Activated T-cell treated with anti-CD3 and anti-CD28 coated beads for 48 hours (primary cell): ENCODE data around the gene KIR3DL2.
"Not testable (repeated sequence)": the region's sequence is repeated elsewhere in the genome, so short reads cannot be mapped to it uniquely, and the experiment has no call there.

Experiments used
- DNase-seq: peaks from one replicate; pipeline ENCODE4 v3.0.0-alpha.2; 2020; ENCODE audit warnings: low read depth

KIR3DL2 gene

DNA sequence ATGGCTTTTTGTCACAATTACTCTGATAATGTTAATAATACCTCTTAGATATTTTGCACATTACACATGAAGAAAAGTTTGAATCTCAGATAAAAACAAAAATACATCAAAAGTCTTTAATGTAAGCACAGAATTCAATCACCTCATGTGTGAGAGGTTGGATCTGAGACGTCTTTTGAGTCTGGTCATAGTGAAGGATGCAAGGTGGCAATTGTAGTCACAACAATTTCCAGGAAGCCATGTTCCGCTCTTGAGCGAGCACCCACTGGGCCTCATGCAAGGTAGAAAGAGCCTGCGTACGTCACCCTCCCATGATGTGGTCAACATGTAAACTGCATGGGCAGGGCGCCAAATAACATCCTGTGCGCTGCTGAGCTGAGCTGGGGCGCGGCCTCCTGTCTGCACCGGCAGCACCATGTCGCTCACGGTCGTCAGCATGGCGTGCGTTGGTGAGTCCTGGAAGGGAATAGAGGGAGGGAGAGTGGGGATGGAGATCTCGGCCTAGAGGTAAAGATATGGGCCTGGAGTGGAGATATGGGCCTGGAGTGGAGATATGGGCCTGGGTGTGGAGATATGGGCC is at the start of gene KIR3DL2:
KIR3DL2 (plus strand) TSS at position 383 of the 580 bp plus-strand sequence; CDS start at position 416, 33 bp downstream.
- DNase-seq = not testable (repeated sequence)

DNA sequence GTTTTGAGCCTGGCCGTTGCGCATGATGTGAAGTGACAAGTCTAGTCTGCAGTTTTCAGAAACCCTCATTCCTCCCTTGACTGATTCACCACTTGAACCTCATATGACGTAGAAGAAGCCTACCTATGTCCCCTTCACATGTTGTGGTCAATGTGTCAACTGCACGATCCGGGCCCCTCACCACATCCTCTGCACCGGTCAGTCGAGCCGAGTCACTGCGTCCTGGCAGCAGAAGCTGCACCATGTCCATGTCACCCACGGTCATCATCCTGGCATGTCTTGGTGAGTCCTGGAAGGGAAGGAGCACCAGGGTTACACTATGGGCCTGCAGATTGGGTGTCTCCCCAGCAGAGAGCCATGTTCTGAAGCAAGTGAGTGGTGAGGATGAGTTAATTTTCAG is 46.8 kb upstream of the KIR3DL2 start, which contains the start of gene KIR2DL4:
KIR2DL4 (plus strand) TSS at position 201 of the 400 bp plus-strand sequence; CDS start at position 243, 42 bp downstream.
- no peak for DNase-seq

DNA sequence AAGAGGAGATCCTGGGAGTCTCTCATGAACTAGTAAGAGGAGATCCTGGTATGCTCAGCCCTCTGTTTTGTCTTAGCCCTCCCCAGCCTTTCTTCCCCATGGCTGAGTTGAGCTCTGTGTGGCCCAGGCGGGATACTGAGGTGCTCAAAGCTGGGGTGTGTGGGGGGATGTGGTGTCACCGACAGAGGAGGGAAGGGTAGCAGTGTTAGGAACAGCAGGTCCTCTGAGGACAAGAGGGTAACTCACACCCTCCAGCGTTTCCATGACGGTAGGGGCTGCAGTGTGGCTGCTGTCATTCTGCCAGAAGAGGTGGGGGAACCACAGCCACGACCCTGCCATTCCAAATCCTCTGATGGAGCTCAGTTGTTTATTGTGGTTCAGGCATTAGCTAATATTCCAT is 46.1 kb upstream of the KIR3DL2 start:
- no peak for DNase-seq

GRCh38 chr19:54804571-54804970 is 45.7 kb upstream of the KIR3DL2 start:
- DNase-seq = no peak

- DNase-seq = no peak
Observed at GRCh38 chr19:54805665-54806515, 44.4 kb upstream of the KIR3DL2 start.

GRCh38 chr19:54806516-54806838 is 43.8 kb upstream of the KIR3DL2 start:
- DNase-seq = no peak

DNA sequence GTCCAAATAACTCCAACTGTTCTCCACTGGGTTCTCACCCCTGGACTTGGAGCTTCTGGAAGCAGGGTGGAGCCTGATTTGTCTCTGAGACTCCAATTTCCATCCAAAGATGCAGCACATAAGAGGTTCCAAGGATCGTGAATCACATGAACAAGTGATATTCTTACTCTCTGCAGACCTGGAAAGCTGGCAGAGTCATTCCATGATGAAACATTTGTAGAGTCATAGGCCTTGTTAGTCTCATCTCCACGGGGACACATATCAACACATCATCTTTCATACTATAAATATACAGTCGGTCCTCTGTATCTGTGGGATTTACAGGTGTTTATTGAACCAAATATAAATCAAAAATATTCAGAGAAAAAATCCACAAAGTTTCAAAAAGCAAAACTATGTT is 35.7 kb upstream of the KIR3DL2 start:
- not testable (repeated sequence) for DNase-seq

GRCh38 chr19:54816251-54816650 is 34.0 kb upstream of the KIR3DL2 start, which contains the start of gene KIR3DL1:
KIR3DL1 (plus strand) TSS chr19:54816468.
- not testable (repeated sequence) for DNase-seq

DNA sequence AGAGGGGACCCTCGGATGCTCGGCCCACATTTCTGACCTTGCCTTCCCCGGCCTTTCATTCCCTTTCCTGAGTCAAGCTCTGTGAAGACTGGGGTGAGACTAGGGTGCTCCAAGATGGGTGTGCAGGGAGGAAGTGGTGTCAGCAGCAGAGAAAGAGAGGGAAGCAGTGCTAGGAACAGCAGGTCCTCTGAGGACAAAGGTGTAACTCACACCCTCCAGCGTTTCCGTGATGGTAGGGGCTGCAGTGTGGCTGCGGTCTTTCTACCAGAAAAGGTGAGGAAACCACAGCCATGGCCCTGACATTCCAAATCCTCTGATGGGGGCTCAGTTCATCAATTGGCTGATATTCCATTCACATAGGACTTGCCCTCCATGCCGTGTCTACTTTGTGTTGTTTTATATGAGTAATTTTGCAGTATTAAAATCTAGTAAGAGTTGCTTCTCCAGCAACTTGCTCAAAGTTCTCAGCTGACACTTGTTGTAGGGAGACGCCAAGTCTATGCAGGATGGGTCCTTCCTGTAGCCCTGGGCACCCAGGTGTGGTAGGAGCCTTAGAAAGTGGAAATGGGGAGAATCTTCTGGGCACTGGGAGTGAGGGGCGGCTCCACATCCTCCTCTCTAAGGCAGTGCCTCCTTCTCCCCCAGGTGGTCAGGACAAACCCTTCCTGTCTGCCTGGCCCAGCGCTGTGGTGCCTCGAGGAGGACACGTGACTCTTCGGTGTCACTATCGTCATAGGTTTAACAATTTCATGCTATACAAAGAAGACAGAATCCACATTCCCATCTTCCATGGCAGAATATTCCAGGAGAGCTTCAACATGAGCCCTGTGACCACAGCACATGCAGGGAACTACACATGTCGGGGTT is 32.3 kb upstream of the KIR3DL2 start:
- DNase-seq = no peak

- DNase-seq = not testable (repeated sequence)
Observed at GRCh38 chr19:54824416-54824815, 25.8 kb upstream of the KIR3DL2 start.

- not testable (repeated sequence) for DNase-seq
Observed at GRCh38 chr19:54825326-54825725, 24.9 kb upstream of the KIR3DL2 start.

GRCh38 chr19:54828064-54828463 is 22.2 kb upstream of the KIR3DL2 start:
- not testable (repeated sequence) for DNase-seq

GRCh38 chr19:54832496-54832895 is 17.7 kb upstream of the KIR3DL2 start, which contains the start of gene KIR2DS4:
KIR2DS4 (plus strand) TSS chr19:54832676.
- DNase-seq = not testable (repeated sequence)

DNA sequence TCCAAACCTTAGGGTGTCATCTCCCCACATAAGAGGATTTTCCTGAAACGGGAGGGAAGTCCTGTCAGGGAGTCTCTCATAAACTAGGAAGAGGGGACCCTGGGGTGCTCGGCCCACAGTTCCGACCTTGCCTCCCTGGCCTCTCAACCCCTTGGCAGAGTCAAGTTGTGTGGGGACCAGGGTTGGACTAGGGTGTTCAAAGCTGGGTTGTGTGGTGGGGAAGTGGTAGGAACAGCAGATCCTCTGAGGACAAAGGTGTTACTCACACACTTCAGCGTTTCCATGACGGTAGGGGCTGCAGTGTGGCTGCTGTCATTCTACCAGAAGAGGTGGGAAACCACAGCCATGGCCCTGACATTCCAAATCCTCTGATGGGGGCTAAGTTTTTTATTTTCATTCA is 15.1 kb upstream of the KIR3DL2 start:
- DNase-seq = not testable (repeated sequence)

GRCh38 chr19:54837522-54837921 is 12.7 kb upstream of the KIR3DL2 start:
- DNase-seq = not testable (repeated sequence)

DNA sequence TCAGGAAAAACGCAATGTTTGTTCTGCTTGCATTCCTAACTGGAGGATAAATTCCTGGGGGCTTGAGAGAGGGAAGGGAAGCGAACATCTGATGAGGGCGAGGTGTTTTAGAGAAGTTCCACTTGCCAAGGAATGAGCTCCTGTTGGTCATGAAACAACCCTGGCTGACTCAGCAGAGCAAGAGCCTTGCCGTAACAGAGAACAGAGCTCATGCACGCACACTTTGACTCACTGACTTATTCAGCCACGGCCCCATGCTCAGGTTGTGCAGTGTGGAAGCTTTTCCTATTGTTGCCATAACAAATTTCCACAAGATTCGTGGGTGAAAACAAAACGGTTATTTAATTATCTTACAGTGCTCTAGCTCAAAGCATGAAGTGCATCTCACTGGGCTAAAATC is 7.1 kb upstream of the KIR3DL2 start:
- DNase-seq = not testable (repeated sequence)

- DNase-seq = no peak
Observed at GRCh38 chr19:54850930-54851329, 687 bp downstream of the KIR3DL2 start.

GRCh38 chr19:54851353-54851752 is 1.1 kb downstream of the KIR3DL2 start:
- no peak for DNase-seq

GRCh38 chr19:54855241-54855640 is 5.0 kb downstream of the KIR3DL2 start:
- DNase-seq = not testable (repeated sequence)

- not testable (repeated sequence) for DNase-seq
Observed at GRCh38 chr19:54858476-54858875, 8.2 kb downstream of the KIR3DL2 start.

DNA sequence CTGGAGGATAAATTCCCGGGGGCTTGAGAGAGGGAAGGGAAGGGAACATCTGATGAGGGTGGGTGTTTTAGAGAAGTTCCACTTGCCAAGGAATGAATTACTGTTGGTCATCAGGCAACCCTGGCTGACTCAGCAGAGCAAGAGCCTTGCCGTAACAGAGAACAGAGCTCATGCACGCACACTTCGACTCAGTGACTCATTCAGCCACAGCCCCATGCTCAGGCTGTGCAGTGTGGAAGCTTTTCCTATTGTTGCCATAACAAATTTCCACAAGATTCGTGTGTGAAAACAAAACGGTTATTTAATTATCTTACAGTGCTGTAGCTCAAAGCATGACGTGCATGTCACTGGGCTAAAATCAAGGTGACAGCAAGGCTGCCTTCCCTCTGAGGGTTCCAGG is 9.2 kb downstream of the KIR3DL2 start:
- not testable (repeated sequence) for DNase-seq

GRCh38 chr19:54863459-54863858 is 13.2 kb downstream of the KIR3DL2 start:
- not testable (repeated sequence) for DNase-seq
